ENCODE results near the gene VAV2.

The VAV2 gene

DNA sequence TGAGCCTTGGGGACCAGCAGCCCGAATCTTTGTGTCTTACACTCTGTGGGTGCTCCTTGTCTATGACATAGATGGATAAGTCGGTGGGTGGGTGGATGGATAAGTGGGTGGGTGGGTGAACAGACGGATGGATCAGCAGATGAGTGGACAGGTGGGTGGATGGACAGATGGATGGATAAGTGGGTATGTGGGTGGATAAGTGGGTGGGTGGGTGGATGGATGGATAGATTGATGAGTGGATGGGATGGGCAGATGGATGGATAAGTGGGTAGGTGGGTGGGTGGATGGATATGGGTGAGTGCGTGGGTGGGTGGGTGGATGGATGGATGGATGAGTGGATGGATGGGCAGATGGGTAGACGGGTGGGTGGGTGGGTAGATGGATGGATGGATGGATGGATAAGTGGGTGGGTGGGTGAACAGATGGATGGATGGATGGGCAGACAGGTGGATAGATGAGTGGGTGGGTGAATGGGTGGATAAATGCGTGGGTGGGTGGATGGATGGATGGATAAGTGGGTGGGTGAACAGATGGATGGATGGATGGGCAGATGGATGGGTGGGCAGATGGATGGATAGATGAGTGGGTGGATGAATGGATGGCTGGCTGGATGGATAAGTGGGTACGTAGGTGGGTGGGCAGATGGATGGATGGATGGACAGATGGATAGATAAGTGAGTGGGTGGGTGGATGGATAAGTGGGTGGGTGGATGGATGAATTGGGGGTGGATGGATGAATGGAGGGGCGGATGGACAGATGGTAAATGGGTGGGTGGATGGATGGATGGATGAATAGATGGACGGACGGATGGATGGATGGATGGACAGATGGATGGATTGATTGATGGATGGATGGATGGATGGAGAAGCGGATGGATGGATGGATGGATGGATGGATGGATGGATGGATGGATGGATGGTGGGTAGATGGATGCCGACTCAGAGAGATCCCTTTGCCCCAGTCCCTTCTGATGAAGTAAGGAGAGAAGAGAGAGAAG, 121.2 kb downstream of the VAV2 start:
- DNase-seq = no peak

DNA sequence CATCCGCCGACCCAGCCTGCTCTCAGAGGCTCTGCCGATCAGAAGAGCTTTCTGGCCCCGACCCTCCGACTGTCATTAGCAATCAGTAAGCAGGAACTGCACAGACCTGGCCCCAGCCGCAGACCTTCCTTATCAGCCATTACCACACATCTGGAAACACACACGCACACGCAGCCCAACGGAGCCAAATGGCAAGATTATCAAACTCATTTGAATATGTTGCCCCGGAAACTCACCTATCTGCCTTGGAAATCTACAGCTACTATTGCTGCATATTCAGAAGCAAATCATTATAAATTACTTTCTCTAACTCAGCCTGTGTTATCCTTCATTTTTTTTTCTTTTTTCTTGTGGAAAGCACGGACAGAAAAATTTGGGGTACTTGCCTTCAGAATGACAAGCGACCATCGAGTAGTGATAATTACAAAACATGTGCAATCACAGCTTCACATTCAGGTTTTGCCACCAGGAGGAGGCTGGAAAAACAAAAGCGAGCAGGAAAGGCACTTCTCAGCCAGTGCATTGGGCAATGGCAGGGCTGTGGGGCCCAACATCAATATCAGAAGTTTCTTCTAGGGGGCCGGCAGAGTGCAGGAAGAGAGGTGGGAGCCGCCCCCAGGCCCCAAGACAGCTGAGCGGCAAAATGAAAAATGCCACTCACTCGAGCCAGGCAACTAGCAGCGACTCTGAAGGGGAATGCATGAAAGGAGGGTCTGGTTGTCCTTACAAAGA, 122.3 kb downstream of the VAV2 start:
- DNase-seq = no peak

DNA sequence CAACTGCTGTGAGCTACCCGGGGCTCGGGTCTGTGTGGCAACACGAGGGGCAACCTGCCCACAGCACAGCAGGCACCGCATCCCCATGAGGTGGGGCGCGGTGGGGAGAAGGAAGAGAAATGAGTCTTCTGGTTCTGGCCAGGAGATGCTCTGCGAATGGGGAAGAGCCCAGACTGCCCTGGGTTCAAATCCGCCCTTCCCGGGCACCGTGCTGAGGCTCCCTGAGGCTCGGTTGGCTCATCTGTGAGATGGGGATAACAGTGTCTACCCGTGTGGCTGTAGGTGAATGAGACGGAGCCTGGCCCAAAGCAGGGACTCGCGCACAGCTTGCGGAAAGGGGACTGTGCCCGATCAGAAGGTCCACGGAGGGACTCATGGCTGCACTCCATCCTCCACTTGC, 123.9 kb downstream of the VAV2 start:
- no peak for DNase-seq

DNA sequence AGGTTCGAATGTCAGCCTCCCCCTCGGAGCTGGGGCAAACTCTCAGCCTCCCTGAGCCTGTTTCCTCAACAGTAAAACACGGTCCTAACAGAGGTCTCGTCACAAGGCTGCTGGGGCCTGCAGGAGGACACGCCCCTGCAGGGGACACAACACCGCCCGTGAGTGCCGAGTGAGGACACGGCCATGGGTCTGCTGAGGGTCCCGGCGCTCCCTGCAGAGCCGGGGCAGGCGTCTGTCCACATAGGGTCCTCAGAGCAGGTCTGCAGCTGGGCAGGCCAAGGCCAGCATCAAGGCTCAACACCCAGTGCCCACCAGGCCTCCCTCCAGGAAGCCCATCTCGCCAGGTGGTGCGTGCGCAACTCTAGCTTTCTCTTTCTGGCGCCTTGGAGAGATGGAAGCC, 125.2 kb downstream of the VAV2 start:
- DNase-seq = no peak

DNA sequence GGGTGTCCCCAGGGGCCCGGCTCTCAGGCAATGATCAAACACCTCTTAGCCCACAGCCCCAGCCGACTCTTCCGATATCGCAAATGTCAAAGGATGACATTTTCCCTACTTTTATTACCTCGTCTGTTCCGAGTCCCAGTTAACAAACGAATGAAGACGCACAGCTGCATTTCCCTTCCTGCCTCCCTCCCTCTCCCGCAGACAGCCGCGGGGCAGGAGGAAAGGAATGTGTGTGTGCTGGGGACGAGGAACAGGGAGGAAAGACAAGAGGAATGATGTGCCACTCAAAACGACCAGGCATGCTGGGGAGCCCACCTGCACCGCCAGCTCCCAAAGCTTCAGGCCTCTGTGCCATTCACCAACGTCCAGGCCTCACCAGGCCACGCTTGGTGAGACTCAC, 128.1 kb downstream of the VAV2 start:
- DNase-seq = no peak

DNA sequence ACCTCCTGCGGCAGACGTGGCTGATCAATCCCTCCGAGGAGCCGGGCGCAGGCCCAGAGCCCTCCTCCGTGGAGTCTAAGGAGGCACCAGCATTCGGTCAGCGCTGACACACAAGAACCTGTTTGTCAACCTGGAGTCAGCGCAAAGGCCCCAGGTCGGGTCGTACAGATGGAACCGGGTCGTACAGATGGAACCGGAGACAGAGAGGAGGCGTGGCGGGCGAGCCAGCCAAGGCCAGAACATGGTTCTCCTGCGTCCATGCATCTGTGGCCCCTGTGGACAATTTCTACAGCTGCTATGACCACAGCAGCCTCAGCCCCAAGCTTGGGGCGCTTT, 128.9 kb downstream of the VAV2 start:
- DNase-seq = no peak

DNA sequence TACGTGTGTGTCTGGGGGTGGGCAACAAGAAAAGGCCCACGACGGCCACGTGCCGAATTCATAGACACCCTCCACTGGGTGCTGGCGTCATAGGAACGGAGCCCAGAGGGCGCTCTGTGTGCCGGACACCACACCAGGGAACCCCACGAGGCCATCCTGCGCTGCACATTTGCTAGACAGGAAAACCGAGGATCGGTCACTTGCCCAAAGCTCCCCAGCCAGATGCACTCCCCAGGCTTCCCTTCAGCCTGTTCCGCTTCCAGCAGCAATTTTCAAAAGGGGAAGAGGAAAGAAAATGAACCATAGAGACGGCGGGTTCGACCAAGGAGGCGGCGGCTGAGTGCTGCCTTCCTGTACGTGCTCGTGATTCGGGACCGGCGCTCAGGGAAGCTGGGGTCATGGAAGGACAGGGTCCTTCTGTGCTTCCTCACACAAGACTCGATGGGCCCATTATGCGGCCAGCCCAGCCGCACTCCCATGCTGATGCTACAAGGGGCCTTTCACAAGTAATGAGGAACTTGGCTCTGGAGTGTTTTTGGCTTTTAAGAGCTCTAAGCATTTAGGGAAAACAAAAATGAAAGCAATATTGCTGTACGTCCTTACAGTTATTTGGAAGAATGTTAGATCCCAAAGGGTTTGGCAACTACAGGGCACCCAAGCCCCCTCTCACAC, 129.4 kb downstream of the VAV2 start:
- no peak for DNase-seq

DNA sequence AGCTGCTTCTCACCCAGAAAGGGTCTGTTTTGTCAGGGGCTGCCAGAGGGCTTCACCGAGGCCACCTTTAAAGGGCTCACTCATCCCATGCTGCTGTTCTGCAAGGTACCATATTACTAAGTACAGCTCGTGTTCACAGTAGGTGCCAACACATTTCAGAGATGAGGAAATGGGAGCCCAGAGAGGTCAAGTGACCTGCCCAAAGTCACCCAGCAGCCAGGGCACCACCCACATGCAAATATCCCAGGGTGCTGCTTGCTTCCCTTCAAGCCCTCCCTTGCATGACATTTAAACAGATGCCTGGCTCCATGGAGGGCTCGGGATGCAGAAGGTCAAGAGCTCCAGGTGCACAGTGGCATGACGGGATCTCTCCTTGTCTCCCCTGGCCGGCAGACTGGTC, 130.4 kb downstream of the VAV2 start:
- no peak for DNase-seq

DNA sequence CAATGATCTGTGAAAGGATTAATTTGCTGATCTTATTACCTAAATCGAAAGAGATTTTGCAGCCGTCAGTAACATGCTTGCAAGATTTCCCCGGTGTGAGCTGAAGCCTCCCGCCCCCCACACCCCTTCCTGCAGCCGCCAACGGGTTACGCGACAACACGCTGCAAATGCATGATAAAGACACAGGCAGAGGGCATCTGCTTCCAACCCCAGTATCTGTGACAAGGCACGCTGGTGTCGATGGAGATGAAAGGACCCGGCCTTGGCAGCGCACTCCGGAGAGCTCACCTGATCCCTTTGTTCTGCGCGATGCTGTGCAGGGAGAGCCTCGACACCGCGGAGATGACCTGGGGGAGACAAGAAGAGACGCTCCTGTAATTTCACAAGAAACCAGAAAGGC, 131.0 kb downstream of the VAV2 start:
- no peak for DNase-seq

DNA sequence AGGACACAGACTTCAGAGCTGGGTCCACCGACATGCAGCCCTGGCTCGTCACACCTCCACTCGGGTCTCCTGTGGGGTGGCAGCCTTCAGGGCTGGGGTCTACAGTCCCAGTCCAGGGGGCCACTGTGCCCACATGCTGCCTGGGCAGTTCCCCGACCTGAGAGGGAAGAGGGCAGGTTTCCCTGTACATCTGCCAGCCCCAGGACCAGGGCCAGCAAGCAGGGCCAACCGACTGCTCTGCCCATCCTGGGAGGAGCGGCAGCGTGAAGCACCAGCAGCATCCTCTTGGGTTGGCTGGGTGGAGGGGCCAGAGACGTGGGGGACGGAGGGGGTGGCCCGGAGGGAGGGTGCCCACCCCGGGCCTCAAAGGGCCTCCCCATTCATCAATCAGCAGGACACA, 133.4 kb downstream of the VAV2 start:
- no peak for DNase-seq

DNA sequence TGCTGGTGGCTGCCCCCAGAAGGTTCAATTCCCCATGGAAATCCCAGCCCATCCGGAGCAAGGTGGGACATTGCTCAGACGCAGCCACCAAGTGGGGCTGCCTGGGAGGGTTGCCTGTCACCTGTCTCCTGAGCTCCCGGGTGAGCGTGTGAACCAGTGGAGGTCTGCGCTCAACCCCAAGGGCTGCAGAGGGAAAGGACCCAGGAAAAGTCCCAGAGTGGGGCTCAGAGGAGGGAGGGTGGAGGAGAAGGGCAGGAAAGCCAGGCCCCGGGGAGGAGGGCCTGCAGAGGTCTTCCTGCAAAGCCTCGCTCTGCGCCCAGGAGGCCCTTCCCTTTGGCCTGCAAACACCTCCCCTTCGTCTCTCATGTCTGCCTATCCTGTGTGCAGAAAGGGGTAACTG, 134.5 kb downstream of the VAV2 start:
- DNase-seq = no peak

DNA sequence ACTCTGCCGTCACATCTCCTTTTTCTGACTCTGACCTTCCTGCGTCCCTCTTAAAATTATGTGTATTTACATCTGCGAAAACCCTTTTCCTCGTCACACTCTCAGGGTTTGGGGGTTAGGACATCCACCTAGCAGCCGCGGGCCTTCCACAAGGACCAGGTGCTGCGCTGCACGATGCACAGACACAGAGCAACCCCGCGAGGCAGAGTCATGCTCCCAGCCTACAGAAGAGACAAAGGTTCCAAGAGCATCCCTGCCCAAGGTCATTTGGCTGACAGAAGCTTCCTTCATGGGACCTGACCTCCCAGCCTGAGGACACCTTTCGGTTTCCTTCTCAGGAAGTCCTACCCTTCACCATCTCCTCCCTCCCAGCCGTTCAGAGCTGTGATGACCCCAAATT, 135.3 kb downstream of the VAV2 start:
- DNase-seq = no peak

DNA sequence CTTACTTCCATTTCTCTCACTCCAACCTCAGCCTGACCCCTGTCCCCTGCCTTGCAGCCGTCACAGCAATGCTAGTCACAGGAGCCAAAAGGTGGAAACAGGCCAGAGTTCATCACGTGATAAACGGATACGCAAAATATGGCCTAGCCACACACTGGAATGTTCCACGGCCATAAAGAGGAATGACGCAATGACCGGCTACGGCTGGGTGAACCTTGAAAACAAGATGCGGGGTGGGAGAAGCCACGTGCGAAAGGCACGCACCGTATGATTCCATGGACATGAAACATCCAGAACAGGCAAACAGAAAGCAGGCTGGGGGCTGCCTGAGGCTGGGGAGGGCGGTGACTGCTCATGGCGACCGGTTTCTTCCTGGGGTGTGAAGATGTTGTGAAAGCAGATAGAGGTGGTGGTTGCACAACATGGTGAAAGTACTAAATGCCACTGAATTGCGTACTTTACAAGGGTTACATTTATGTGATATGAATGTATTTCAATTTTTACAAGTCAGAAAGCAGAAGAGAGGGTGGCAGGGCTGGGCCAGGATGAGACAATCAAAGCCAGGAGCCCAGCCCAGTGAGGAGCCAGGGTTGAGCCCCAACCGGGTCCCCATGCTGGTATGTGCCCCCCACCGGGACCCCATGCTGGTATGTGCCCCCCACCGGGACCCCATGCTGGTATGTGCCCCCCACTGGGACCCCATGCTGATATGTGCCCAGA, 136.2 kb downstream of the VAV2 start:
- no peak for DNase-seq

DNA sequence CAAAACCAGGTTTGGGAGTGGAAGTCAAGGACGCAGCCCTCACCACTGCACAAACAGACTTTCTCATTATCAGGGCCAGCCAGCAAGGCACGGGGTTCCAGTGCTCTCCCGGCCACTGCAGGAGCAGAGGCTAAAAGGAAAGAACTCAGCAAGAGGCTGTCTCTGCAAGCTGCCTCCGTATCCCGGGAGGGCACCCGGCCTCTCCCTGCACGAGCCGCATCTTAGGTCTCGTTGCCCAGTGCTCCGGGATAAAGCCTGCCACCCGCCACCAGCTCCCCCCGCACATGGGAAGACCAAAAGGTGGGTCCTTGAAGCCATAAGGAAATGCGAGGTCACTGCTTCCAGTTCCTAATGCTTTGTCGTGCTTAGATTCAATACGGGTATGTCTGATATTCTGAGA, 136.8 kb downstream of the VAV2 start:
- DNase-seq = no peak

DNA sequence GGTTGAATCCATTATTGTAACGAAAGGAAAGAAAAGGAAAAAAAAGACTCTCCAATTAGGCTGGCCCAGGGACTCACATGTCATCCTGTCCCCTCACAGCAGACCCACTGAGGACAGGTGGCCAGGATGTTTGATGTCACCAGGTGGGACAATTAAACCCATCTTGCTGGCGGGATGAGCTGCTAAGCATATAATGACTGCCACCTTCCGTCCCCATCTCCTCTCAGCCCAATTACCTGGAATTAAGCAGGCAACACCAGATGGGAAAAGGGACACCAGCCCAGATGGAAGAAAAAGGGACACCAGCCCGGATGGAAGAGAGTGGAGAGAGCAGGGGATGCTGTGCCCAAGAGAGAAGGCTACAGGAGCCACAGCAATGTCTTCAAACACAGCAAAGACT, 137.4 kb downstream of the VAV2 start:
- DNase-seq = no peak

DNA sequence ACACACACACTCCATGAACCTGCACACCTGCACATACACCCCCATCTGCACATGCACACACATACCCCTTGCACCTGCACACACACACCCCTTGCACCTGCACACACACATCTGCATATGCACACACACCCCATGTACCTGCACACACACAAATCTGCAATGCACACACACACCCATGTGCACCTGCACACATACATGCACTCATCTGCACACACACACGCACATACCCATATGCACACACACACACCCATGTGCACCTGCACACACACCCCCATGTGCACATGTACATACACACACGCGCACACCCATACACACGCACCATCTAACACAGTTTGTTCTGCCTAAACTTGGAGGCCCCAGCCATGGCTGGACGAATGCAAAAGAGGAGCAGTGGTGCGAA, 138.1 kb downstream of the VAV2 start:
- DNase-seq = no peak

DNA sequence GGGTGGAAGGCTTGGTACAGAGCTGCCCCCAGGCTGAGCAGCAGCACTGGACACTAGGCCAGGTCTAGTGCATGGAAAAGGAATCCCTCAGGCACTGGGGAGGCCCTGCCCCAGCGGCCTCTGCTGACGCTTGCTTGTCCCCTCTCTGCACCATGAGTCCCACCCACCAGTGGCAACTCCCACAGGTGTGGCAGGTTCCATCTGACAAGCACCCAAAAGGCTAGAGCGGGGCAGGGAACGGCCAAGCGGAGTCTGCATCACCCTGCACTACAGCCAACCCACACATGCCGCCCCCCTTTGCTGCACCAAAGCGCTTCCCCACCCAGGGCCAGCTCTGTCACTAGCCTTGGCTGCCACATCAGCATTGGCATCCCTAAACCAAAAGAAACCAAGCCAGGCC, 138.8 kb downstream of the VAV2 start:
- DNase-seq = no peak

DNA sequence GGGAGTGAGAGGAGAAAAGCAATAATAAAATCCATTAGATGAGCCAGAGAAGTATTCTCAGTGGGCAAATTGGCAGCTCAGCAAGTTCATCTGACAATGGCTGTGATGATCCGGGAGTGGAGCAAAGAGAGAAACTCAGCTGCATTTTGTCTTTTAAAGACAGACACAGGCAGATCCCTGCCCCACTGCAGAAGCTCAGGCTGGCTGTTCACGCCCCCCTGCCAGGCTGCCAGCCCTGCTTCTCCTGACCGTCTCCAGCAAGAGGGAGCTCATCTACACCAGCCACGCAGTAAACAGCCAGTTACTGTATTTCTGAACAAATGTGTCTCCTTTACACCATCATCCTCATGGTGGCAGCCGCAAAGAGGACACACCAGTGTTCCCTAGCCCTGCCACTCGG, 139.7 kb downstream of the VAV2 start:
- DNase-seq = no peak

DNA sequence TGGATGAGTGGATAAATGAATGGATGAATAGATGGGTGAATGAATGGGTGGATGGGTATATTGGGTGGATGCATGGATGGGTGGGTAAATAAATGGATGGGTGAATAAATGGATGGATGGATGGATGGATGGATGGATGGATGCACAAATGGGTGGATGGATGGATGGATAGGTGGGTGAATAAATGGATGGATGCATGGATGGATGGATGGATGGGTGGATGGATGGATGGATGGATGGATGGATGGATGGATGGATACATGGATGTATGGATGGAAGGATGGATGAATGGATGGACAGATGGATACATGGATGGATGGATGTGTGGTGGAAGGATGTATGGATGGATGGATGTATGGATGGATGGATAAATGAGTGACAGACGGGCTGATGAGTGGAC, 140.4 kb downstream of the VAV2 start:
- no peak for DNase-seq

DNA sequence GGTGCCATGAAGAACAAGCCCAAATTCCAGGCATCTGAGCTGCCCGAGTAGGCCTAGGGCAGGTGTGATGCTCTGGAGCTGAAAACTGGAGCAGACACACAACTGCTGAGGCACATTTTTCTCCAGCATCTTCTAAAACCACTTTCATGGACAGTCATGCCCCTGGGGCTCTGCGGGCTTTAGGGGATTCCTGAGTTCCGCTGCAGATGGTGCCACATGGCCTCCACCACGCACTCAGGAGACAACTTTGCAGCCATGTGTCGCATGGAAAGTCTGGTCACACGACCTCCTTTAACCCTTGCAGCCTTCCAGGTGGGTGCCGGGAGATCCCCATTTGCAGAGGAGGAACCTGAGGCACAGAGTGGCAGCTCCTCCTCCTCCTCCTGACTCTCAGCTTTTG, 141.2 kb downstream of the VAV2 start:
- DNase-seq = no peak

DNA sequence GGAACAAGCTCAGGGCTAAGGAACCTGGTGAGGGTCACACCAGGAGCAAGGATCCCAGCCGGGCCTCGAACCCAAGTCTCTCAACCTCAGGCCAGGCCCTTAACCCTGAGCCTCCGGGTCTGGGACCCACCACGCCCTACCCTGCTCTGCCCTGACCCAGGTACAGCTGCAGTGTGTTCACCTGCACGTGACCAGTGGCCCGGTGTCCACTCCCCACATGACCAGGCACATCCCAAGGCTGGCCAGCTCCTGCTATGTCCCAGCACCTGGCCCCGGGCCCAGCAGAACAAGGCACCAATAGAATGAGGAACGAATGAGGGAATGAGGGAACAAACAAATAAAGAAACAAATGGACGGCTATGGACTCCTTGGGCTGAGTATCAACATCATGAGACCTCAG, 142.0 kb downstream of the VAV2 start:
- DNase-seq = no peak

DNA sequence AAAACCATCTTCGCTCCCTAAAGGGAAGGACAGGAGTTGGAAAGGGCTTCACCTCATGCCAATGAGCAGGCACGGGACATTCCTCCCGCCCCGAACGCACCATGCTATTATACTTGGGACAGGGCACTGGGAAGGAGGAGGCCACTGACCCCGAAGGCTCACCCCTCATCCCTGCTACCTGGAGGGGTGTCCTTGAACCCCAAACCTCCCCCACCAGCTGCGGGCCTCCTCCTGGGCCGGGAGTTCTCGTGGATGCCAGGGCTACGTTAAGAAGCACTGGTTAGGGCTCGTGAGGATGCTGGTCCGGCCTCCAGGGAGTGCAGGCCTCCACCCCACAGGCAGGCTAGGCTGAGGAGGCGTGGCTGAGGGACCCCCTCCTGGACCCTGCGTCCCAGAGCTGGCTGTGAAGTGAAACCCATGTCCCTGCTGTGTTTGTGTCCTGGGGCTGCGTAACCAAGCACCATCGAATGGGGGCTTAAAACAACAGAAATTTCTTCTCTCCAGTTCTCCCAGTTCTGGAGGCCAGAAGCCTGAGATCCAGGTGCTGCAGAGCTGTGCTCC, 142.9 kb downstream of the VAV2 start:
- DNase-seq = no peak

All from NCI-H187 treated with DMSO at 0.1 percent for 48 hours (cell line).